ENCODE results near the gene NAIF1. TPM values are rescaled to one million over a fixed set of nuclear protein-coding genes. Genes with fewer than 3 reads are reported as not detected.

The NAIF1 gene
- total and polyA plus RNA-seq, 2 donors from 2014 or later, result 9.7 to 12.3 TPM

DNA sequence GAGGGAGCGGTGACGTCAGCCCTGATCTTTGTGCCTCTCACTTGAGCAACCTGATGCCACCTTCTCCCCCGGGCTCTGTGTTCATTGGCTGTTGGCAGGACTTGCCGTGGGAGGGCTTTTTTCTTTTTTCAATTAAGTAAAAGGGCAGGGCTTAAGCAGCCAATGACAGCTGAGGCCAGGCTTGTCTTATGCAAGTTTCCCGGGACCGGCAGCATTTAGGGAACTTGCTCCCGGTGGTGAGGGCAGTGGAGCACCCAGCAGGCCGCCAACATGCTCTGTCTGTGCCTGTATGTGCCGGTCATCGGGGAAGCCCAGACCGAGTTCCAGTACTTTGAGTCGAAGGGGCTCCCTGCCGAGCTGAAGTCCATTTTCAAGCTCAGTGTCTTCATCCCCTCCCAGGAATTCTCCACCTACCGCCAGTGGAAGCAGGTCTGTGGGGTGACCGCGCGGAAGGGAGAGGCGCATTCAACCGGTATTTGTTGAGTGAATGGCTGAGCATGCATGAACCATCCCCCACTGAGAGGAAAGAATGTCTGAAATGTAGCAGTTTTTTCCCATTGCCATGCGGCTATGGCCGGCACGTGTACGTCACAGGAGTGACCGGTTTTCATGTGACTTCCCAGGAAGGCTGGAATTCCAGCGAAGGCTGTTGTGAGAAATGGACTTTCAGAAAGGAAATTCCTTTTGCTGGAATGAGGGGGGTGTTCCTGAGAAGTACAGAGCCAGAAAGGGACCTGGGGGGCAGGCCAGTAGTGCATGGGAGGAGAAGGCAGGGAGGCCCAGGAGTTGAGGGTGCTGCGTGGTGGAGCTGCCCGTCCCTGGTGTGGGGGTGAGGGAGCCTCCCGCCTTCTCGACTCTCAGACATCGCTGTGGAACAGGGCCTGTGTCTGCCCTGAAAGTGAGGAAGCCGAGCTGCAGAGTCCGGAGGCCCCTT, 31.4 kb upstream of the NAIF1 start:
- H3K4me3 ChIP-seq (ENCODE audit: low read length in 3 of 3), result peak overlapping the region; percentile 63 to 83 (median 82)
- H3K27me3 ChIP-seq (ENCODE audit: control insufficient read depth, insufficient read depth, low read length), result no peaks in the 10 kb centered on the region
- peak overlapping the region; percentile 64 to 99 (median 82) for H3K9ac ChIP-seq (ENCODE audit: low read length in 3 of 3)
- peaks cover 5 to 58% (median 54%) of the 10 kb centered on the region in 3 donors for H3K4me1 ChIP-seq (ENCODE audit: control insufficient read depth in 2 of 3, insufficient read depth in 2 of 3, low read depth in 1 of 3, low read length in 3 of 3)
- DNase-seq (peak; percentile 97 to 99 (median 98)), FAIRE-seq (peak; percentile 30)
- peak overlapping the region; percentile 98 to 99 for H3K27ac ChIP-seq (ENCODE audit: low read depth in 2 of 2, low read length in 2 of 2)
- TF ChIP-seq, protein P1, sequence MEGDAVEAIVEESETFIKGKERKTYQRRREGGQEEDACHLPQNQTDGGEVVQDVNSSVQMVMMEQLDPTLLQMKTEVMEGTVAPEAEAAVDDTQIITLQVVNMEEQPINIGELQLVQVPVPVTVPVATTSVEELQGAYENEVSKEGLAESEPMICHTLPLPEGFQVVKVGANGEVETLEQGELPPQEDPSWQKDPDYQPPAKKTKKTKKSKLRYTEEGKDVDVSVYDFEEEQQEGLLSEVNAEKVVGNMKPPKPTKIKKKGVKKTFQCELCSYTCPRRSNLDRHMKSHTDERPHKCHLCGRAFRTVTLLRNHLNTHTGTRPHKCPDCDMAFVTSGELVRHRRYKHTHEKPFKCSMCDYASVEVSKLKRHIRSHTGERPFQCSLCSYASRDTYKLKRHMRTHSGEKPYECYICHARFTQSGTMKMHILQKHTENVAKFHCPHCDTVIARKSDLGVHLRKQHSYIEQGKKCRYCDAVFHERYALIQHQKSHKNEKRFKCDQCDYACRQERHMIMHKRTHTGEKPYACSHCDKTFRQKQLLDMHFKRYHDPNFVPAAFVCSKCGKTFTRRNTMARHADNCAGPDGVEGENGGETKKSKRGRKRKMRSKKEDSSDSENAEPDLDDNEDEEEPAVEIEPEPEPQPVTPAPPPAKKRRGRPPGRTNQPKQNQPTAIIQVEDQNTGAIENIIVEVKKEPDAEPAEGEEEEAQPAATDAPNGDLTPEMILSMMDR (IDR thresholded peaks at IDR 0.05; ENCODE audit: borderline replicate concordance, extremely low read depth, insufficient read depth), result no peak
- H3K9me3 ChIP-seq (ENCODE audit: control insufficient read depth in 2 of 3, insufficient read depth in 1 of 3, low read length in 3 of 3), result no peaks in the 10 kb centered on the region
- intact Hi-C loops (cut with DNase I), result no loop called here
- peaks cover 2 to 20% (median 12%) of the 10 kb centered on the region in 3 donors for H3K36me3 ChIP-seq (ENCODE audit: control insufficient read depth in 2 of 3, insufficient read depth in 3 of 3, low read length in 3 of 3)

DNA sequence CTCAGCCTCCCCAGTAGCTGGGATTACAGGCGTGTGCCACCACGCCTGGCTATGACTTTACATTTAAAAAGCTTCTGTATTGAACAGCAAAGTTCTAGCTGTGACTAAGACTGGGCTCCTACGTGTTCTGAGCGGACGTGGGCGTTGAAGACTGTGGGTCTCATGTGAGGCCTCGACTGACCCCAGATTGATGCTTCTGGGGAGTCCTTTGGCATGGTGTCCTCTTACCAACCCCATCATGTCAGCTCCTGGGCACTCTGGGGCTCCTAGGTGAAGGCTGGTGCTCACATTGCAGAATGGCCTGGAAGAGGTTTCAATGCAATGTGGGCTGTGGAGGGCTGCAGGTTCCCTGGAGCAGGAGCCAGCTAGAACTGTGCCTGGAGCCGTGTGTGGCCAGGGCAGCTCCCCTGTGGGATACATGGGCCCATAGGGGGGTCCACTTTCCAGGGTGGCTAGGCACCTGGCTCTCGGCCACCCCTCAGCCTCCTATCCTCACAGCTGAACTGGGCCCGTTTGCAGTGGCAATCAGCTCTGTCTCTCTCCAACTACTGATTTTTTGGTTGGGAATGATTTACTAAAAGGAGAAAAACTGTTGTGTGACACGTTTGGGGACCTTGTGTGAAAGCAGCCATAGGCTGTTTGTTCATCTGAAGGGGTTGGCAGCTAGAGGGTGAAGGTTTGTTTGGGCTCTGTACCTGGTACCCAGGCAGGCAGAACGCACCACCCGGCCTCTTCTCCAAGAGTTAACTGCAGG, 30.6 kb upstream of the NAIF1 start:
- Histone ChIP-seq H3K36me3 (ENCODE audit: control insufficient read depth in 2 of 3, insufficient read depth in 3 of 3, low read length in 3 of 3) (peaks cover 2 to 12% (median 9%) of the 10 kb centered on the region in 3 donors), H3K4me3 (ENCODE audit: low read length in 3 of 3) (peak overlapping the region in 1 of 3 donors; percentile 33), H3K9me3 (ENCODE audit: control insufficient read depth in 2 of 3, insufficient read depth in 1 of 3, low read length in 3 of 3) (no peaks in the 10 kb centered on the region), H3K4me1 (ENCODE audit: control insufficient read depth in 2 of 3, insufficient read depth in 2 of 3, low read depth in 1 of 3, low read length in 3 of 3) (peaks cover 7 to 49% (median 47%) of the 10 kb centered on the region in 3 donors), H3K27ac (ENCODE audit: low read depth in 2 of 2, low read length in 2 of 2) (peak overlapping the region; percentile 98 to 99), H3K9ac (ENCODE audit: low read length in 3 of 3) (peak overlapping the region in 2 of 3 donors; percentile 19 to 78), H3K27me3 (ENCODE audit: control insufficient read depth, insufficient read depth, low read length) (no peaks in the 10 kb centered on the region)
- FAIRE-seq (no peak), DNase-seq (peak in 1 of 5 donors; percentile 81)
- TF ChIP-seq, protein P1 (IDR thresholded peaks at IDR 0.05; ENCODE audit: borderline replicate concordance, extremely low read depth, insufficient read depth), result no peak
- intact Hi-C loops (cut with DNase I), result no loop called here

DNA sequence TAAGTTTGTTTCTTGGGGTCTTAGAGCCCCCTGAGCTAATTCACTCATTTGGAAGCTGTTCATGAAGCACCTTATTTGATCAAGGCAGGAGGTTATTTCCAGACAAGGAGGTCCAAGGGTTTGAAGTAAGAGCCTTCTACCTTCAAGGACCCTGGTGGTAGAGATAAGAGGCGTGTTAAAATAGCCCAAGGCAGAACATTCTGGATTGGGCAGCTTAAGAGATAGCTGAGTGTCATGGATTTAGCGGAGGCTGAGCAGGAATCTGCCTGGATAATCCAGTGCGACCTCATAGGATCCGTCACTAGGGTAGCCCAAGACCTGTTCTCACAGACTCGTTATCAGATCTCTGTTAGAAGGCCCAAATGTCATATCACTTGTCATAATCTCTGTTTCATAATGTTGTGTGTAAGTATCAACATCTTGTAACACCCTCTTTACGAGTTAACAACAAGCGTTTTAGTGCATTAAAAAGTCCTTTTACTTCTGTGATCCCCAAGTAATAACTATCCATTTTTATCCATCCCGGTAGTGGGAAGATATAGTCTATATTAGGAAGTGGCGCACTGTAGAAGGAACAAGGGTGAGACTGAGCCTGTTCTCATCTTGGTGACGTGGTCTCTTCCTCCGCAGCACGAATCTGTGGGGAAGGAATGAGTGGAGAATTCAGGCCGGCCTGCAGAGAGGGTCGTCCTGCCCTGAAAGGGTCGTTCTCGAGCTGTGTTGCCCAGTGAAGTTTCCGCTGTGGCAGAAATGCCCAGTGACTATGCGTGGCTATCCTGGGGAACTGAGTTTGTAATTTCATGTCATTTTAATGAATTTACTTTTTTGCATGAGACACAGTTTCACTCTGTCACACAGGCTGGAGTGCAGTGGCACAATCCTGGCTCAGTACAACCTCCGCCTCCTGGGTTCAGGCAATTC, 29.8 kb upstream of the NAIF1 start:
- Histone ChIP-seq H3K9ac (ENCODE audit: low read length in 3 of 3) (peak overlapping the region in 1 of 3 donors; percentile 78), H3K36me3 (ENCODE audit: control insufficient read depth in 2 of 3, insufficient read depth in 3 of 3, low read length in 3 of 3) (peaks cover 0 to 5% (median 3%) of the 10 kb centered on the region in 3 donors), H3K9me3 (ENCODE audit: control insufficient read depth in 2 of 3, insufficient read depth in 1 of 3, low read length in 3 of 3) (no peaks in the 10 kb centered on the region), H3K27me3 (ENCODE audit: control insufficient read depth, insufficient read depth, low read length) (no peaks in the 10 kb centered on the region), H3K27ac (ENCODE audit: low read depth in 2 of 2, low read length in 2 of 2) (peak overlapping the region; percentile 98 to 99), H3K4me1 (ENCODE audit: control insufficient read depth in 2 of 3, insufficient read depth in 2 of 3, low read depth in 1 of 3, low read length in 3 of 3) (peaks cover 7 to 44% (median 41%) of the 10 kb centered on the region in 3 donors), H3K4me3 (ENCODE audit: low read length in 3 of 3) (no peak overlapping the region)
- FAIRE-seq (no peak), DNase-seq (peak in 1 of 5 donors; percentile 57)
- intact Hi-C loops (cut with DNase I), result no loop called here
- TF ChIP-seq, protein P1 (IDR thresholded peaks at IDR 0.05; ENCODE audit: borderline replicate concordance, extremely low read depth, insufficient read depth), result no peak

Measured in kidney (tissue), 14 donors.